Activated T-cell treated with anti-CD3 and anti-CD28 coated beads, Interleukin-2, amount 50 U/mL, for 72 hours (primary cell): ENCODE results near the gene ARMC2. TPM values are rescaled to one million over a fixed set of nuclear protein-coding genes. Genes with fewer than 3 reads are reported as not detected.
"Not testable (repeated sequence)": the region's sequence is repeated elsewhere in the genome, so short reads cannot be mapped to it uniquely, and the experiment has no call there.

Experiments
- ATAC-seq, 2 donors: fragments of 150-1000 bp; cut with Tn5 transposase; replicated peaks in 1 of 2; 2 replicates each; pipeline ENCODE4 v1.10.0; 2021; ENCODE audit warnings: moderate library complexity in 2 of 2, mild to moderate bottlenecking in 1 of 2
- DNase-seq, 2 donors: peaks; one replicate each; pipeline ENCODE4 v3.0.0; 2021 to 2022; ENCODE audit warnings: mixed read lengths in 1 of 2
- H3K27ac Mint-ChIP-seq: one replicate; pipeline ENCODE4 v1.8.0; 2022; ENCODE audit warnings: mild to moderate bottlenecking, moderate library complexity, mixed read lengths
- H3K27me3 Mint-ChIP-seq: one replicate; pipeline ENCODE4 v1.8.0; 2022; ENCODE audit warnings: low read depth, mixed read lengths
- H3K36me3 Mint-ChIP-seq, 2 donors: one replicate each; pipeline ENCODE4 v1.8.0; 2022; ENCODE audit warnings: mixed read lengths in 2 of 2, mild to moderate bottlenecking in 1 of 2; ENCODE audit not compliant: insufficient read depth in 2 of 2
- H3K4me1 Mint-ChIP-seq: one replicate; pipeline ENCODE4 v1.8.0; 2022; ENCODE audit warnings: low read depth, mixed read lengths
- H3K4me3 Mint-ChIP-seq, 2 donors: one replicate each; pipeline ENCODE4 v1.8.0; 2022; ENCODE audit warnings: mild to moderate bottlenecking in 2 of 2, mixed read lengths in 2 of 2, moderate library complexity in 2 of 2
- H3K9me3 Mint-ChIP-seq, 2 donors: one replicate each; pipeline ENCODE4 v1.8.0; 2022; ENCODE audit warnings: mixed read lengths in 2 of 2
- total RNA-seq, 2 donors: library from RNA; stranded (reverse); gene quantifications; one replicate each; pipeline ENCODE4 v1.2.3, GENCODE V29; 2022

Gene ARMC2
- total RNA-seq, 2 donors from 2014 or later = 2.2 to 2.9 TPM

- no peaks in the 10 kb centered on the region for H3K36me3 Mint-ChIP-seq
- no peak overlapping the region for H3K27ac Mint-ChIP-seq
- DNase-seq (no peak), ATAC-seq (no peak)
- peaks cover 26% of the 10 kb centered on the region for H3K27me3 Mint-ChIP-seq
- H3K4me3 Mint-ChIP-seq = no peak overlapping the region
- H3K4me1 Mint-ChIP-seq = peaks cover 20% of the 10 kb centered on the region
- no peaks in the 10 kb centered on the region for H3K9me3 Mint-ChIP-seq
Observed at GRCh38 chr6:108839083-108839642, 9.1 kb upstream of the ARMC2 start.

- Mint-ChIP-seq H3K9me3 (no peaks in the 10 kb centered on the region), H3K4me3 (no peak overlapping the region), H3K4me1 (peaks cover 20% of the 10 kb centered on the region), H3K27ac (no peak overlapping the region), H3K27me3 (peaks cover 24% of the 10 kb centered on the region), H3K36me3 (no peaks in the 10 kb centered on the region)
- ATAC-seq = no peak
- no peak for DNase-seq
Observed at GRCh38 chr6:108840919-108841318, 7.3 kb upstream of the ARMC2 start.

GRCh38 chr6:108841377-108841855 is 6.8 kb upstream of the ARMC2 start:
- H3K36me3 Mint-ChIP-seq = no peaks in the 10 kb centered on the region
- DNase-seq (no peak), ATAC-seq (no peak)
- H3K9me3 Mint-ChIP-seq = no peaks in the 10 kb centered on the region
- peaks cover 29% of the 10 kb centered on the region for H3K27me3 Mint-ChIP-seq
- H3K4me3 Mint-ChIP-seq = no peak overlapping the region
- no peak overlapping the region for H3K27ac Mint-ChIP-seq
- H3K4me1 Mint-ChIP-seq = peaks cover 20% of the 10 kb centered on the region

GRCh38 chr6:108844135-108844534 is 4.1 kb upstream of the ARMC2 start:
- Mint-ChIP-seq H3K27ac (no peak overlapping the region), H3K36me3 (no peaks in the 10 kb centered on the region), H3K27me3 (peaks cover 19% of the 10 kb centered on the region), H3K4me1 (peaks cover 16% of the 10 kb centered on the region), H3K9me3 (no peaks in the 10 kb centered on the region), H3K4me3 (no peak overlapping the region)
- ATAC-seq (no peak), DNase-seq (no peak)

GRCh38 chr6:108845145-108845544 is 3.1 kb upstream of the ARMC2 start:
- Mint-ChIP-seq H3K27ac (no peak overlapping the region), H3K9me3 (no peaks in the 10 kb centered on the region), H3K4me3 (no peak overlapping the region), H3K4me1 (peaks cover 18% of the 10 kb centered on the region), H3K27me3 (peaks cover 19% of the 10 kb centered on the region), H3K36me3 (no peaks in the 10 kb centered on the region)
- ATAC-seq = no peak
- no peak for DNase-seq

- Mint-ChIP-seq H3K27ac (no peak overlapping the region), H3K27me3 (peaks cover 19% of the 10 kb centered on the region), H3K9me3 (no peaks in the 10 kb centered on the region), H3K4me3 (no peak overlapping the region), H3K4me1 (peaks cover 22% of the 10 kb centered on the region), H3K36me3 (no peaks in the 10 kb centered on the region)
- DNase-seq (no peak), ATAC-seq (no peak)
Observed at GRCh38 chr6:108846101-108846500, 2.1 kb upstream of the ARMC2 start.

- H3K36me3 Mint-ChIP-seq = no peaks in the 10 kb centered on the region
- H3K9me3 Mint-ChIP-seq = no peaks in the 10 kb centered on the region
- H3K27me3 Mint-ChIP-seq = peaks cover 17% of the 10 kb centered on the region
- ATAC-seq = no peak
- no peak overlapping the region for H3K27ac Mint-ChIP-seq
- no peak overlapping the region for H3K4me3 Mint-ChIP-seq
- H3K4me1 Mint-ChIP-seq = peaks cover 22% of the 10 kb centered on the region
- peak; percentile 15 to 20 for DNase-seq
Observed at GRCh38 chr6:108846628-108847027, 1.6 kb upstream of the ARMC2 start.

- DNase-seq (no peak), ATAC-seq (no peak)
- Mint-ChIP-seq H3K27ac (no peak overlapping the region), H3K27me3 (peaks cover 12% of the 10 kb centered on the region), H3K9me3 (no peaks in the 10 kb centered on the region), H3K4me3 (peak overlapping the region; percentile 78 to 94), H3K4me1 (peaks cover 22% of the 10 kb centered on the region), H3K36me3 (no peaks in the 10 kb centered on the region)
Observed at GRCh38 chr6:108847738-108848115, 495 bp upstream of the ARMC2 start.

GRCh38 chr6:108850669-108851465 is 2.6 kb downstream of the ARMC2 start:
- no peak overlapping the region for H3K27ac Mint-ChIP-seq
- H3K4me3 Mint-ChIP-seq = peak overlapping the region in 1 of 2 donors; percentile 0
- no peak for ATAC-seq
- H3K9me3 Mint-ChIP-seq = no peaks in the 10 kb centered on the region
- H3K36me3 Mint-ChIP-seq = peaks cover 2 to 5% of the 10 kb centered on the region in 2 donors
- DNase-seq = no peak
- peaks cover 30% of the 10 kb centered on the region for H3K4me1 Mint-ChIP-seq
- H3K27me3 Mint-ChIP-seq = peaks cover 8% of the 10 kb centered on the region

GRCh38 chr6:108851756-108852155 is 3.5 kb downstream of the ARMC2 start:
- H3K27me3 Mint-ChIP-seq = no peaks in the 10 kb centered on the region
- peaks cover 9% of the 10 kb centered on the region in 2 donors for H3K36me3 Mint-ChIP-seq
- no peak for DNase-seq
- no peak overlapping the region for H3K4me3 Mint-ChIP-seq
- H3K27ac Mint-ChIP-seq = no peak overlapping the region
- H3K4me1 Mint-ChIP-seq = peaks cover 30% of the 10 kb centered on the region
- ATAC-seq = no peak
- H3K9me3 Mint-ChIP-seq = peaks cover 0 to 1% of the 10 kb centered on the region in 2 donors

- peaks cover 12 to 20% of the 10 kb centered on the region in 2 donors for H3K36me3 Mint-ChIP-seq
- peaks cover 22% of the 10 kb centered on the region for H3K4me1 Mint-ChIP-seq
- no peak overlapping the region for H3K27ac Mint-ChIP-seq
Observed at GRCh38 chr6:108853077-108853476, 4.9 kb downstream of the ARMC2 start.

GRCh38 chr6:108862479-108863191 is 14.4 kb downstream of the ARMC2 start:
- DNase-seq (no peak), ATAC-seq (no peak)
- no peaks in the 10 kb centered on the region for H3K9me3 Mint-ChIP-seq
- H3K36me3 Mint-ChIP-seq = peaks cover 6% of the 10 kb centered on the region in 2 donors
- H3K4me3 Mint-ChIP-seq = no peak overlapping the region
- no peak overlapping the region for H3K27ac Mint-ChIP-seq
- H3K27me3 Mint-ChIP-seq = no peaks in the 10 kb centered on the region
- peaks cover 14% of the 10 kb centered on the region for H3K4me1 Mint-ChIP-seq

More at GRCh38 chr6:108853077-108853476, 4.9 kb downstream of the ARMC2 start:
- Mint-ChIP-seq H3K4me3 (no peak overlapping the region), H3K27me3 (no peaks in the 10 kb centered on the region), H3K9me3 (peaks cover 0 to 2% of the 10 kb centered on the region in 2 donors)
- ATAC-seq (no peak), DNase-seq (no peak)

- not testable (repeated sequence) for H3K9me3 Mint-ChIP-seq, H3K27ac Mint-ChIP-seq, H3K27me3 Mint-ChIP-seq, H3K36me3 Mint-ChIP-seq, DNase-seq
- peak; percentile 47 to 73 for ATAC-seq
- peak overlapping the region in 1 of 2 donors; percentile 44 for H3K4me3 Mint-ChIP-seq
- H3K4me1 Mint-ChIP-seq = peaks cover 14% of the 10 kb centered on the region
Observed at GRCh38 chr6:108865751-108866286, 17.6 kb downstream of the ARMC2 start.
